MCF 10A (cell line): Measurements from ENCODE around the gene GLYATL3. TPM values are rescaled to one million over a fixed set of nuclear protein-coding genes. Genes with fewer than 3 reads are reported as not detected.
"Not testable (repeated sequence)": the region's sequence is repeated elsewhere in the genome, so short reads cannot be mapped to it uniquely, and the experiment has no call there.

Experiments used
- BruUV-seq: library from RNA; stranded (reverse); fragments of 400-500 nt; replicated peaks from 2 replicates; lab custom pipeline; 2021; lab: Mats Ljungman, UMichigan
- CTCF ChIA-PET: fragments of 300-600 bp; sonication (Branson Sonifier 250); formaldehyde crosslinking; extraction: SDS; loops from one replicate; lab custom pipeline; 2021; ENCODE audit warnings: antibody characterized with exemption, inconsistent platforms; lab: Yijun Ruan, JAX
- POLR2A ChIA-PET: fragments of 300-600, 350-650 bp; sonication (Branson Sonifier 250); formaldehyde crosslinking; extraction: SDS; loops from one replicate; lab custom pipeline; 2020; ENCODE audit warnings: antibody characterized with exemption, inconsistent platforms; lab: Yijun Ruan, JAX
- DNase-seq: peaks from one replicate; pipeline ENCODE4 v3.0.0-alpha.2; 2018; ENCODE audit not compliant: unreplicated experiment
- H3K27ac Mint-ChIP-seq: one replicate; pipeline ENCODE4 v1.8.0; 2022; ENCODE audit warnings: mild to moderate bottlenecking, low read depth, mixed read lengths; ENCODE audit not compliant: unreplicated experiment
- H3K27me3 Mint-ChIP-seq: one replicate; pipeline ENCODE4 v1.8.0; 2022; ENCODE audit warnings: mixed read lengths; ENCODE audit not compliant: insufficient read depth, unreplicated experiment
- H3K36me3 Mint-ChIP-seq: one replicate; pipeline ENCODE4 v1.8.0; 2022; ENCODE audit warnings: mild to moderate bottlenecking, moderate library complexity, mixed read lengths; ENCODE audit not compliant: insufficient read depth, unreplicated experiment
- H3K4me1 Mint-ChIP-seq: one replicate; pipeline ENCODE4 v1.8.0; 2022; ENCODE audit warnings: mixed read lengths; ENCODE audit not compliant: insufficient read depth, unreplicated experiment
- H3K4me3 Mint-ChIP-seq: one replicate; pipeline ENCODE4 v1.8.0; 2022; ENCODE audit warnings: mild to moderate bottlenecking, moderate library complexity, mixed read lengths; ENCODE audit not compliant: unreplicated experiment
- H3K9me3 Mint-ChIP-seq: one replicate; pipeline ENCODE4 v1.8.0; 2022; ENCODE audit warnings: mixed read lengths; ENCODE audit not compliant: unreplicated experiment
- CTCF ChIP-seq: fragments of 200-600 bp; IDR thresholded peaks from one replicate; pipeline ENCODE4 v1.8.0; 2022; ENCODE audit warnings: antibody characterized with exemption, mild to moderate bottlenecking; ENCODE audit not compliant: unreplicated experiment
- intact Hi-C: fragments of 100-400 bp; cut with micrococcal nuclease; formaldehyde crosslinking; loops from 2 replicates; pipeline ENCODE4 v1.14.1; 2022
- total RNA-seq: library from RNA; stranded (reverse); gene quantifications from 2 replicates; pipeline ENCODE4 v1.2.3, GENCODE V29; 2022

Gene GLYATL3
- total RNA-seq, 1 experiment from 2014 or later: not detected

DNA sequence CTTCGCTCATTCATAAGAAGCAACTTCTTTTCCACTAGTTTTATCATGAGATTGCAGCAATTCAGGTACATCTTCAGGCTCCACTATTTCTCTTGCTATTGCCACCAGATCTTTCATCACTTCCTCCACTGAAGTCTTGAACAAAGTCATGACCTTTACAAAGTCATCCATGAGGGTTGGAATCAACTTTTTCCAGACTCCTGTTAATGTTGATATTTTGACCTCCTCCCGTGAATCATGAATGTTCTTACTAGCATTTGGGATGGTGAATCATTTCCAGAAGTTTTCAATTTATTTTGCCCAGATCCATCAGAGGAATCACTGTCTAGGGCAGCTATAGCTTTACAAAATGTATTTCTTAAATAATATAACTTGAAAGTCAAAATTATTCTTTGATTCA, 35.0 kb upstream of the GLYATL3 start:
- TF ChIP-seq CTCF: no peak
- no peak for DNase-seq
- Mint-ChIP-seq H3K27ac (peak overlapping the region; percentile 99), H3K9me3 (no peaks in the 10 kb centered on the region), H3K36me3 (peaks cover 9% of the 10 kb centered on the region), H3K4me3 (peak overlapping the region; percentile 96), H3K27me3 (no peaks in the 10 kb centered on the region), H3K4me1 (peaks cover 15% of the 10 kb centered on the region)
- ChIA-PET POLR2A (no interaction called here), CTCF (interaction anchor here (1.1 to 1.2 kb wide), 2 partner anchors 55 to 67 kb away, joined by 3 to 4 read pairs; no protein-coding TSS in a partner anchor)
- no TSS peak for BruUV-seq
- intact Hi-C loops: no loop called here

DNA sequence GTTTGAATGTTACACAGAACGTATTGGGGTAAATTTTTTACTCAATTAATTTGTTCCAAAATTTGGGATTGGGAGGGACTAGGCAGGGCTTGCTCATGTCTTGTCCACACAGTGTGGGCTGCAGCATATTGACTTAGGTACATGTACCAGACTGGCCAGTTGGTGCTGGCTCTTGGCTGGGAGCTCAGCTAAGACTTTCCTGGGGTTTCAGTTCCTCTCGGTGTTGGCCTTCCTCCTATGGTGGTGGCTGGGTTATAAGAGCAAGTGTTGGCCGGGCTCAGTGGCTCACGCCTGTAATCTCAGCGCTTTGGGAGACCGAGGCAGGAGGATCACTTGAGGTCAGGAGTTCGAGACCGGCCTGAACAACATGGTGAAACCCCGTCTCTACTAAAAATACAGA, 31.7 kb upstream of the GLYATL3 start:
- Mint-ChIP-seq H3K27me3 (no peaks in the 10 kb centered on the region), H3K27ac (peak overlapping the region; percentile 60), H3K4me1 (peaks cover 12% of the 10 kb centered on the region), H3K9me3 (no peaks in the 10 kb centered on the region), H3K36me3 (peaks cover 10% of the 10 kb centered on the region), H3K4me3 (no peak overlapping the region)
- intact Hi-C loops: no loop called here
- CTCF ChIA-PET: interaction anchor here (0.6 to 1.4 kb wide), 5 partner anchors 16 to 996 kb away, joined by 3 to 6 read pairs (median 3); no protein-coding TSS in a partner anchor
- BruUV-seq: no TSS peak
- TF ChIP-seq CTCF: no peak
- no peak for DNase-seq
- POLR2A ChIA-PET: interaction anchor here (0.6 to 0.7 kb wide), 2 partner anchors 10 to 45 kb away, joined by 3 read pairs; no protein-coding TSS in a partner anchor

- POLR2A ChIA-PET, H3K27me3 Mint-ChIP-seq, DNase-seq, H3K4me1 Mint-ChIP-seq, H3K9me3 Mint-ChIP-seq, intact Hi-C loops, H3K4me3 Mint-ChIP-seq, H3K27ac Mint-ChIP-seq, BruUV-seq: not testable (repeated sequence)
- CTCF ChIA-PET: interaction anchor here (0.7 to 1.3 kb wide), 2 partner anchors 23 to 55 kb away, joined by 5 read pairs; no protein-coding TSS in a partner anchor
- H3K36me3 Mint-ChIP-seq: peaks cover 14% of the 10 kb centered on the region
Observed at GRCh38 chr6:49476564-49476963, 23.2 kb upstream of the GLYATL3 start.

DNA sequence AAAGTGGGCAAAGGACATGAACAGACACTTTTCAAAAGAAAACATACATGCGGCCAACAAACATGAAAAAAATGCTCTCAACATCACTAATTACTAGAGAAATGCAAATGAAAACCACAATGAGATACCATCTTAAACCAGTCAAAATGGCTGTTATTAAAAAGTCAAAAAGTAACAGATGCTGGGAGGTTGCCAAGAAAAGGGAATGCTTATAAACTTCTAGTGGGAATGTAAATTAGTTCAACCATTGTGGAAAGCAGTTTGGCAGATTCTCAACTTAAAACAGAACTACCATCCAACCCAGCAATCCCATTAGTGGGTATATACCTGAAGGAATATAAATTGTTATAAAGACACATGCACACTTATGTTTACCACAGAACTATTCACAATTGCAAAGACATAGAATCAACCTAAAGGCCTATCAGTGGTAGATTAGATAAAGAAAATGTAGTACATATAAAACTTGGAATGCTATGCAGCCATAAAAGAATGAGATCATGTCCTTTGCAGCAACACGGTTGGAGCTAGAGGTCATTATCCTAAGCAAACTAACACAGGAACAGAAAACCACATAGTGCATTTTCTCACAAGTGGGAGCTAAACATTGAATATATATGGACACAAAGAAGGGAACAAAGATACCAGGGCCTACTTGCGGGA, 20.3 kb upstream of the GLYATL3 start:
- no peak overlapping the region for H3K4me3 Mint-ChIP-seq
- DNase-seq: no peak
- no peaks in the 10 kb centered on the region for H3K27me3 Mint-ChIP-seq
- H3K27ac Mint-ChIP-seq: no peak overlapping the region
- H3K36me3 Mint-ChIP-seq: no peaks in the 10 kb centered on the region
- ChIA-PET POLR2A (no interaction called here), CTCF (interaction anchor here (0.9 kb wide), 1 partner anchor 127 kb away, joined by 5 read pairs; no protein-coding TSS in a partner anchor)
- no peaks in the 10 kb centered on the region for H3K4me1 Mint-ChIP-seq
- intact Hi-C loops: no loop called here
- no TSS peak for BruUV-seq
- H3K9me3 Mint-ChIP-seq: no peaks in the 10 kb centered on the region
- no peak for TF ChIP-seq CTCF

GRCh38 chr6:49481846-49482245, 17.9 kb upstream of the GLYATL3 start:
- intact Hi-C loops, H3K27me3 Mint-ChIP-seq, H3K27ac Mint-ChIP-seq, H3K4me3 Mint-ChIP-seq, H3K36me3 Mint-ChIP-seq, DNase-seq, BruUV-seq, POLR2A ChIA-PET, H3K4me1 Mint-ChIP-seq, H3K9me3 Mint-ChIP-seq: not testable (repeated sequence)
- CTCF ChIA-PET: interaction anchor here (0.6 to 1.0 kb wide), 2 partner anchors 30 to 50 kb away, joined by 3 read pairs; no protein-coding TSS in a partner anchor

DNA sequence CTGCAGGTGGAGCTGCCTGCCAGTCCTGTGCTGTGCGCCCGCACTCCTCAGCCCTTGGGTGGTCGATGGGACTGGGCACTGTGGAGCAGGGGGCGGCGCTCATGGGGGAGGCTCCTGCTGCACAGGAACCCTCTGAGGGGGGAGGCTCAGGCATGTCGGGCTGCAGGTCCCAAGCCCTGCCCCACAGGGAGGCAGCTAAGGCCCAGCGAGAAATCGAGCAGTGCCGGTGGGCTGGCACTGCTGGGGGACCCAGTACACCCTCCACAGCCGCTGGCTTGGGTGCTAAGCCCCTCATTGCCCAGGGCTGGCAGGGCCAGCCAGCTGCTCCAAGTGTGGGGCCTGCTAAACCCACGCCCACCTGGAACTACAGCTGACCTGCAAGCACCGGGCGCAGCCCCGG, 16.3 kb upstream of the GLYATL3 start:
- BruUV-seq, DNase-seq, H3K27ac Mint-ChIP-seq, H3K27me3 Mint-ChIP-seq, POLR2A ChIA-PET, H3K36me3 Mint-ChIP-seq, intact Hi-C loops, H3K4me3 Mint-ChIP-seq, H3K4me1 Mint-ChIP-seq, H3K9me3 Mint-ChIP-seq: not testable (repeated sequence)
- CTCF ChIA-PET: interaction anchor here (1.1 kb wide), 1 partner anchor 123 kb away, joined by 5 read pairs; no protein-coding TSS in a partner anchor
